ENCODE results near the gene JUNB.
"Not testable (repeated sequence)": the region's sequence is repeated elsewhere in the genome, so short reads cannot be mapped to it uniquely, and the experiment has no call there.

Gene JUNB

DNA sequence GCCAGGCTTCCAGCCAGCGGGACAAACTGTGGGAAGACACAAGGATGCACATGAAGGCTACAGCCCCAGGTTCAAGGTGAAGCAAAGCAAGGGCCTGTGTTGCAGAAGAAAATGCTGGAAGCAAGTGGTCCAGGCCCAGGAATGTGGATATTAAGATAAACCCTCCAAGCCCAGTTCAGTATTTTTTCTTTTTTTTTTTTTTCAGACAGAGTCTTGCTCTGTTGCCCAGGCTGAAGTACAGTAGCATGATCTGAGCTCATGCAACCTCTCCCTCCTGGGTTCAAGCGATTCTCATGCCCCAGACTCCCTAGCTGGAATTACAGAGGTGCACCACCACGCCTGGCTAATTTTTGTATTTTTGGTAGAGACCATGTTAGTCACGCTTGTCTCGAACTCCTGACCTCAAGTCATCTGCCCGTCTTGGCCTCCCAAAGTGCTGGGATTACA is 5.9 kb downstream of the JUNB start:
- TF ChIP-seq, protein P1, sequence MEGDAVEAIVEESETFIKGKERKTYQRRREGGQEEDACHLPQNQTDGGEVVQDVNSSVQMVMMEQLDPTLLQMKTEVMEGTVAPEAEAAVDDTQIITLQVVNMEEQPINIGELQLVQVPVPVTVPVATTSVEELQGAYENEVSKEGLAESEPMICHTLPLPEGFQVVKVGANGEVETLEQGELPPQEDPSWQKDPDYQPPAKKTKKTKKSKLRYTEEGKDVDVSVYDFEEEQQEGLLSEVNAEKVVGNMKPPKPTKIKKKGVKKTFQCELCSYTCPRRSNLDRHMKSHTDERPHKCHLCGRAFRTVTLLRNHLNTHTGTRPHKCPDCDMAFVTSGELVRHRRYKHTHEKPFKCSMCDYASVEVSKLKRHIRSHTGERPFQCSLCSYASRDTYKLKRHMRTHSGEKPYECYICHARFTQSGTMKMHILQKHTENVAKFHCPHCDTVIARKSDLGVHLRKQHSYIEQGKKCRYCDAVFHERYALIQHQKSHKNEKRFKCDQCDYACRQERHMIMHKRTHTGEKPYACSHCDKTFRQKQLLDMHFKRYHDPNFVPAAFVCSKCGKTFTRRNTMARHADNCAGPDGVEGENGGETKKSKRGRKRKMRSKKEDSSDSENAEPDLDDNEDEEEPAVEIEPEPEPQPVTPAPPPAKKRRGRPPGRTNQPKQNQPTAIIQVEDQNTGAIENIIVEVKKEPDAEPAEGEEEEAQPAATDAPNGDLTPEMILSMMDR (IDR thresholded peaks at IDR 0.05; ENCODE audit: insufficient read depth, low read length, missing control alignments): no peak
- ChIA-PET POLR2A (interaction anchor here (1.6 kb wide), 1 partner anchor 19 kb away, joined by 3 read pairs; no protein-coding TSS in a partner anchor), CTCF (interaction anchor here (1.3 to 18.0 kb wide), 19 partner anchors 9 to 122 kb away, joined by 4 to 1565 read pairs (median 12); partner anchors contain the start of genes BEST2, GET3, HOOK2 and RNASEH2A)
- no peak overlapping the region for H3K4me3 ChIP-seq (ENCODE audit: low read depth, low read length)
- no peak for DNase-seq (ENCODE audit: low read depth, low spot score)

DNA sequence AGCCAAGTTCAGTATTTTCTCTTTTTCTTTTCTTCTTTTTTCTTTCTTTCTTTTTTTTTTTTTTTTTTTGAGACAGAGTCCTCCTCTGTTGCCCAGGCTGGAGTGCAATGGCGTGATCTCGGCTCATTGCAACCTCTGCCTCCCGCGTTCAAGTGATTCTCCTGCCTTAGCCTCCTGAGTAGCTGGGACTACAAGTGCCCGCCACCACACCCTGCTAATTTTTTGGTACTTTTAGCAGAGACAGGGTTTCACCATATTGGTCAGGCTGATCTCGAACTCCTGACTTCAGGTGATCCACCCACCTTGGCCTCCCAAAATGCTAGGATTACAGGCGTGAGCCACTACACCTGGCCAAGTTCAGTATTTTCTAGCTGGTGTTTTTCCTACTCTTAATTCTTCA is 6.3 kb downstream of the JUNB start:
- H3K4me3 ChIP-seq (ENCODE audit: low read depth, low read length); DNase-seq (ENCODE audit: low read depth, low spot score): not testable (repeated sequence)
- ChIA-PET CTCF (interaction anchor here (1.5 to 18.0 kb wide), 13 partner anchors 8 to 123 kb away, joined by 4 to 1565 read pairs (median 16); partner anchors contain the start of genes BEST2, HOOK2, RNASEH2A and TNPO2), POLR2A (interaction anchor here (1.3 to 1.6 kb wide), 2 partner anchors 19 to 31 kb away, joined by 3 read pairs; no protein-coding TSS in a partner anchor)

DNA sequence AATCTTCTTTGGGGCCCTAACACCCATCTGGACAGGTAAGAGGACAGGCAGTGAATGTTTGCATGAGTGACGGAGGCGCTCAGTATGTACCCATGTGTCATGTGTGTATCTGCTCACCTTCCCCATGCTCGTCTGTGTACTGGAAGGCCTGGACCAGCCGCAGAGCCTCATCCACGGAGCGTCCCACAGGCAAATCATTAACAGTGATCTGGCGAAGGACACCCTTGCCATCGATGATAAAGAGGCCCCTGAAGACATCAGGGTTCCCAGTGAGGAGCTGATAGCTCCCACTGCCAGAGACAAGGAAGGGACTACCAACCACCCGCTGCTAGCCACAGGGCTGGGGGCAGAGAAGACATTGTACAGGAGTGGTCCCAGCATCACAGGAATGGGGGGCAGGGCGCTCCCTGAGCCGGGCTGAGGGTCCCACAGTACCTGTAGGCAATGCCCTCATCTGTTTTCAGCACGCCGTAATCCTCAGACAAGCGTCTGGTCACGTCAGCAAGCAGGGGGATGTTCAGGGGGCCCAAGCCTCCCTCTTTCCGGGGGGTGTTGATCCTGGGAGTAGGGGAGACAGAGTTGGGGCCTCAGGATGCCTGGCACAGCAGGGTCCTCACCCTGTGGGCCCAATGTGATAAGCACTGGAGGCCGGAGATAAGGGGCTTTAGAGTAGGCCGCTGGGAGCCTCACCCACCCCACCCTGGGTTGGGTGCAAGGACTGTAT is 8.6 kb downstream of the JUNB start:
- TF ChIP-seq, protein P1 (IDR thresholded peaks at IDR 0.05; ENCODE audit: insufficient read depth, low read length, missing control alignments): no peak
- peak overlapping the region; percentile 0 for H3K4me3 ChIP-seq (ENCODE audit: low read depth, low read length)
- POLR2A ChIA-PET: no interaction called here
- DNase-seq (ENCODE audit: low read depth, low spot score): no peak
- CTCF ChIA-PET: interaction anchor here (0.7 to 18.0 kb wide), 5 partner anchors 34 to 83 kb away, joined by 3 to 1565 read pairs (median 8); partner anchors contain the start of genes BEST2 and HOOK2

DNA sequence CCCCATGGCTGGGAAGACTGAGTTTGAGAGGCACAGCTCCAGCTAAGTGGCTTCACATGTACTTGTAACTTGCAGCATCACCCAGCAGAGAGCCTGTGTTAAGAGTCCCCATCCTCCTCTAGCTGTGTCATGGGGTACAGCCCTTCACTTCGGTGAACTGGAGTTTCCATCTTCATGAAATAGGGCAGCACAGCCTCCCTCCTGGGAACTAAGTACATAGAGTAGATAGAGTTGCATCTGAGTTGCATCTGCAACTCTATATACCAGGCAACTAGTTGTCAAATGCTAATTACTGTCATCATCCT is 9.1 kb downstream of the JUNB start:
- H3K4me3 ChIP-seq (ENCODE audit: low read depth, low read length): peak overlapping the region; percentile 91

DNA sequence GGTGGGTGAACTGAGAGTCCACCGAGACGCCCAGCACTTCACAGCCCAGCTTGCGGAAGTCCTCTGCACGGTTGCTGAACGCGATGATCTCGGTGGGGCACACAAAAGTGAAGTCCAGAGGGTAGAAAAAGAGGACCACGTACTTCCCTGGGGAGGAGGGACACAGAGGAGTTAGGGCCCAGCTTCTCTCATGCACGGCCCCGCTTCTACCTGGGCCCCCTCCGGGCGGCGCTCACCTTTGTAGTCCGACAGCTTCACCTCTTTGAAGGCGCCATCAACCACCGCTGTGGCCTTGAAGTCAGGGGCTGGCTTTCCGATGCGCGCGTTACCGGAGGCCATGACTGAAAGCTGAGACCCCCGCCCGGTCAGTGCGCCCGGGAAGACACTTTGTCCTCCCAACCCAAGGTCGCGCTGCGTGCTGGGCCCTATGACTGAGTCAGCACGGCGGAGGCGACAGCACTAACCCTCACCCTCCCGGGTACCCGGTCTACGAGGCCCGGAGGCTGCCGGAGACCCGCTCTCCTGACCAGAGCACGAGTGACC is 9.7 kb downstream of the JUNB start:
- DNase-seq (ENCODE audit: low read depth, low spot score): no peak
- TF ChIP-seq, protein P1 (IDR thresholded peaks at IDR 0.05; ENCODE audit: insufficient read depth, low read length, missing control alignments): no peak
- ChIA-PET POLR2A (interaction anchor here (1.0 kb wide), 2 partner anchors 10 to 22 kb away, joined by 3 to 4 read pairs; partner anchors contain the start of gene JUNB), CTCF (interaction anchor here (0.8 to 18.0 kb wide), 3 partner anchors 12 to 35 kb away, joined by 3 to 1565 read pairs (median 5); partner anchors contain the start of genes BEST2 and HOOK2)
- peak overlapping the region; percentile 91 for H3K4me3 ChIP-seq (ENCODE audit: low read depth, low read length)

More for the DNA sequence above, 9.1 kb downstream of the JUNB start:
- TF ChIP-seq, protein P1 (IDR thresholded peaks at IDR 0.05; ENCODE audit: insufficient read depth, low read length, missing control alignments): no peak
- POLR2A ChIA-PET: interaction anchor here (1.0 kb wide), 2 partner anchors 9 to 22 kb away, joined by 3 to 4 read pairs; partner anchors contain the start of gene JUNB
- CTCF ChIA-PET: interaction anchor here (0.8 to 18.0 kb wide), 3 partner anchors 20 to 58 kb away, joined by 3 to 1565 read pairs (median 3); partner anchors contain the start of genes BEST2 and HOOK2
- no peak for DNase-seq (ENCODE audit: low read depth, low spot score)

DNA sequence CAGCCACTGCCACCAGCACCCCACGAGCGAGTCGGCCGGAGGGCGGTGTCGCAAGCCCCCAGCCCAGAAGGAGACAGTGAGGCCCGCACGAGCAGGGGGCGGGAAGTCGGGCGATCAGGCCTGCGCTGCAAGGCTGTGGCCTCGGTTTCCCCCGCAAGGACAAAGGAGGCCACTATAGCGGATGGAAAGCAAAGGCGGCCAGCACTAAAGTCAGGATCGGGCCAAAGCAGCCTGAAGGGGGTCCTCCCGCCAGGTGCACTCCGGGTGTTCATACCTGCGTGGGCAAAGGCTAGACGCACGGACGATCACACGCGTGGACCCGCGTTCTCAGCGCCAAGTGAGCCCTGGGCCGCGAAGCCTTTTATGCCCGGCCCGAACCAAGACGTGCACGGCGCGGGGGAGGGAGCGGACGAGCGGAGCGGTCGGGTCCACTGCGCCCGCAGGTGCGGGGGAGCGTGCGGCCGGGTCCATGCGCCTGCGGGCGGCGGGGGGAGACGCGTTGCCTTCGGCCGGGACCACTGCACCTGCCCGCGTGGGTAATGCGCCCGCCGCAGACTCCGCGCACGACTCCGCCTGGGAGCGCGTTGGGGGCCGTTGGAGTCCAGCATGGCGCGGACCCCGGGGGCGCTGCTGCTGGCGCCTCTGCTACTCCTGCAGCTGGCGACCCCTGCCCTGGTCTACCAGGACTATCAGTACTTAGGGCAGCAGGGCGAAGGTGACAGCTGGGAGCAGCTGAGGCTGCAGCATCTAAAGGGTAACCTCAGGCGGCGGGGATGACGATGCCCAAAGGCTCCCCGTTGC is 10.4 kb downstream of the JUNB start, which contains the start of the genes PRDX2 and THSD8:
TSS of gene PRDX2 (minus strand) at position 335 of the 801 bp plus-strand sequence. CDS start 539 bp downstream, outside the sequence.
TSS of gene THSD8 (plus strand) at position 604 of the 801 bp plus-strand sequence. CDS start at position 607, 3 bp downstream.
- DNase-seq (ENCODE audit: low read depth, low spot score): no peak
- TF ChIP-seq, protein P1 (IDR thresholded peaks at IDR 0.05; ENCODE audit: insufficient read depth, low read length, missing control alignments): no peak
- POLR2A ChIA-PET: interaction anchor here (1.0 to 2.0 kb wide), 4 partner anchors 10 to 121 kb away, joined by 3 to 10 read pairs (median 4); partner anchors contain the start of gene JUNB
- peak within 1 kb of the TSS; percentile 91 for H3K4me3 ChIP-seq (ENCODE audit: low read depth, low read length)
- CTCF ChIA-PET: interaction anchor here (0.8 to 18.0 kb wide), 5 partner anchors 12 to 45 kb away, joined by 3 to 1565 read pairs (median 5); partner anchors contain the start of genes BEST2 and HOOK2

Measured in AG04449 (cell line).